ENCODE results near the gene BHMT2. TPM values are rescaled to one million over a fixed set of nuclear protein-coding genes. Genes with fewer than 3 reads are reported as not detected.

The BHMT2 gene
- total and polyA plus RNA-seq, 2 of the 13 experiments (the other 11 are each of a cell fraction or from before 2014, with no cell fraction given), result 13.8 to 18.8 TPM

GRCh38 chr5:79023947-79024346 is 45.6 kb upstream of the BHMT2 start (continued):
- TF ChIP-seq ZNF512B (CRISPR knock-in tag; IDR thresholded peaks at IDR 0.05; ENCODE audit: borderline replicate concordance), result no peak
- TF ChIP-seq HDAC1 (CRISPR knock-in tag; IDR thresholded peaks at IDR 0.05), result peak; percentile 55
- peak; percentile 24; the same call in 1 of the 2 replicates for TF ChIP-seq ARID3A (IDR thresholded peaks at IDR 0.05; ENCODE audit: low read depth, low read length)
- TF ChIP-seq SAFB2 (CRISPR knock-in tag; IDR thresholded peaks at IDR 0.05; ENCODE audit: borderline replicate concordance, low read depth), result no peak
- peak; percentile 87 for TF ChIP-seq RXRB (CRISPR knock-in tag; IDR thresholded peaks at IDR 0.05; ENCODE audit: borderline replicate concordance)
- TF ChIP-seq SIX1 (CRISPR knock-in tag; IDR thresholded peaks at IDR 0.05; ENCODE audit: borderline replicate concordance), result peak; percentile 97
- no peak for TF ChIP-seq PRDM4 (CRISPR knock-in tag; IDR thresholded peaks at IDR 0.05; ENCODE audit: borderline replicate concordance)
- TF ChIP-seq ZBTB43 (CRISPR knock-in tag; conservative IDR thresholded peaks at IDR 0.05), result no peak
- peak; percentile 94 for TF ChIP-seq FOXA3 (CRISPR knock-in tag; IDR thresholded peaks at IDR 0.05)
